ENCODE data around the gene OR8B3.
"Not testable (repeated sequence)": the region's sequence is repeated elsewhere in the genome, so short reads cannot be mapped to it uniquely, and the experiment has no call there.

Gene OR8B3

GRCh38 chr11:124398924-124399323 is at the start of gene OR8B3:
Gene OR8B3, minus strand, starts transcription at chr11:124399024. Its CDS starts 1,673 bp downstream, at chr11:124397351.
- H3K27ac ChIP-seq: no peak within 1 kb of the TSS
- H3K4me3 ChIP-seq: no peak within 1 kb of the TSS

- no peak overlapping the region for H3K27ac ChIP-seq
- no peak overlapping the region for H3K4me3 ChIP-seq
These were observed 48.1 kb upstream of the OR8B3 start for GRCh38 chr11:124446916-124447315.

- H3K4me3 ChIP-seq: no peak within 1 kb of the TSS
- no peak within 1 kb of the TSS for H3K27ac ChIP-seq
These were observed 46.9 kb upstream of the OR8B3 start, which contains the start of gene OR8B8 for GRCh38 chr11:124445646-124446150. Gene OR8B8, minus strand, starts transcription at chr11:124445696. Its CDS starts 4,611 bp downstream, at chr11:124441085.

- H3K27ac ChIP-seq: no peak overlapping the region
- H3K4me3 ChIP-seq: no peak overlapping the region
These were observed 44.0 kb upstream of the OR8B3 start for GRCh38 chr11:124442847-124443246.

GRCh38 chr11:124442442-124442841 is 43.6 kb upstream of the OR8B3 start:
- Histone ChIP-seq H3K4me3 (no peak overlapping the region), H3K27ac (no peak overlapping the region)

- Histone ChIP-seq H3K4me3 (no peak overlapping the region), H3K27ac (no peak overlapping the region)
These were observed 42.7 kb upstream of the OR8B3 start for GRCh38 chr11:124441519-124441918.

GRCh38 chr11:124441081-124441480 is 42.3 kb upstream of the OR8B3 start:
- Histone ChIP-seq H3K4me3 (no peak overlapping the region), H3K27ac (no peak overlapping the region)

- H3K27ac ChIP-seq: no peak overlapping the region
- H3K4me3 ChIP-seq: no peak overlapping the region
These were observed 41.8 kb upstream of the OR8B3 start for GRCh38 chr11:124440608-124441007.

GRCh38 chr11:124434699-124435098 is 35.9 kb upstream of the OR8B3 start:
- Histone ChIP-seq H3K27ac (no peak overlapping the region), H3K4me3 (no peak overlapping the region)

- Histone ChIP-seq H3K27ac (no peak overlapping the region), H3K4me3 (no peak overlapping the region)
These were observed 30.8 kb upstream of the OR8B3 start for GRCh38 chr11:124429599-124429998.

GRCh38 chr11:124424384-124424921 is 25.6 kb upstream of the OR8B3 start, which contains the start of gene OR8B4:
Gene OR8B4, minus strand, starts transcription at chr11:124424871. Its CDS starts 0 bp downstream, at chr11:124424871.
- Histone ChIP-seq H3K27ac (no peak within 1 kb of the TSS), H3K4me3 (no peak within 1 kb of the TSS)

- H3K27ac ChIP-seq: no peak overlapping the region
- H3K4me3 ChIP-seq: no peak overlapping the region
These were observed 22.2 kb upstream of the OR8B3 start for GRCh38 chr11:124421043-124421442.

GRCh38 chr11:124415356-124415923 is 16.6 kb upstream of the OR8B3 start:
- Histone ChIP-seq H3K27ac (no peak overlapping the region), H3K4me3 (no peak overlapping the region)

GRCh38 chr11:124409906-124410305 is 11.1 kb upstream of the OR8B3 start:
- H3K4me3 ChIP-seq: no peak overlapping the region
- H3K27ac ChIP-seq: no peak overlapping the region

- Histone ChIP-seq H3K27ac (no peak overlapping the region), H3K4me3 (no peak overlapping the region)
These were observed 6.8 kb upstream of the OR8B3 start for GRCh38 chr11:124405581-124405980.

GRCh38 chr11:124403186-124403585 is 4.4 kb upstream of the OR8B3 start:
- not testable (repeated sequence) for H3K27ac ChIP-seq, H3K4me3 ChIP-seq

- H3K4me3 ChIP-seq: no peak overlapping the region
- no peak overlapping the region for H3K27ac ChIP-seq
These were observed 3.6 kb upstream of the OR8B3 start for GRCh38 chr11:124402326-124402922.

GRCh38 chr11:124396847-124397246 is 2.0 kb downstream of the OR8B3 start:
- H3K27ac ChIP-seq: not testable (repeated sequence)

GRCh38 chr11:124394408-124394807 is 4.4 kb downstream of the OR8B3 start:
- no peak overlapping the region for H3K4me3 ChIP-seq
- no peak overlapping the region for H3K27ac ChIP-seq

More at GRCh38 chr11:124396847-124397246, 2.0 kb downstream of the OR8B3 start:
- not testable (repeated sequence) for H3K4me3 ChIP-seq

GRCh38 chr11:124384399-124384798 is 14.4 kb downstream of the OR8B3 start, which contains the start of gene OR8B2:
Gene OR8B2, minus strand, starts transcription at chr11:124384499. Its CDS starts 1,156 bp downstream, at chr11:124383343.
- H3K27ac ChIP-seq: no peak within 1 kb of the TSS

GRCh38 chr11:124382857-124383256 is 16.0 kb downstream of the OR8B3 start:
- not testable (repeated sequence) for H3K27ac ChIP-seq, H3K4me3 ChIP-seq

More at GRCh38 chr11:124384399-124384798, 14.4 kb downstream of the OR8B3 start, which contains the start of gene OR8B2:
- H3K4me3 ChIP-seq: no peak within 1 kb of the TSS
